Endothelial cell of umbilical vein (primary cell): Measurements from ENCODE around the gene C16orf95. TPM values are rescaled to one million over a fixed set of nuclear protein-coding genes. Genes with fewer than 3 reads are reported as not detected.

Experiments
- BruUV-seq: library from RNA; stranded (reverse); fragments of 400-500 nt; replicated peaks from 2 replicates; lab custom pipeline; 2021; lab: Mats Ljungman, UMichigan
- CTCF ChIA-PET: fragments of 300-600, 350-600 bp; sonication (Branson Sonifier 250); formaldehyde crosslinking; loops from one replicate; lab custom pipeline; 2021; ENCODE audit warnings: antibody characterized with exemption, inconsistent platforms; lab: Charles Lee
- POLR2A ChIA-PET: fragments of 300-600, 350-600 bp; sonication (Branson Sonifier 250); formaldehyde crosslinking; loops from one replicate; lab custom pipeline; 2021; ENCODE audit warnings: antibody characterized with exemption, inconsistent platforms; lab: Charles Lee
- DNase-seq: peaks from one replicate; pipeline ENCODE4 v3.0.0-alpha.2; 2011; ENCODE audit warnings: low read depth, low spot score
- FAIRE-seq: peaks from 2 replicates; lab custom pipeline; 2011; peaks lifted over from hg19 to GRCh38; lab: Jason Lieb, UNC
- H2AFZ ChIP-seq: 2 replicates; pipeline ENCODE4 v1.6.0; 2012; ENCODE audit warnings: low read depth, low read length, control low read depth, inconsistent platforms
- H3K27ac ChIP-seq: 2 replicates; pipeline ENCODE4 v1.5.1; 2011; ENCODE audit warnings: low read depth, mild to moderate bottlenecking, control low read depth, low read length, moderate library complexity; ENCODE audit not compliant: insufficient read depth
- H3K27me3 ChIP-seq, 2 experiments: 2 replicates each; pipeline versions ENCODE4 v1.6.0 to v1.6.1; 2011; ENCODE audit warnings: low read length in 2 of 2, mixed read lengths in 1 of 2; ENCODE audit not compliant: control insufficient read depth in 2 of 2, insufficient read depth in 2 of 2
- H3K36me3 ChIP-seq, 2 experiments: 2 replicates in 1 of 2; 3 replicates in 1 of 2; pipeline ENCODE4 v1.5.1; 2011; ENCODE audit warnings: low read length in 2 of 2, mild to moderate bottlenecking in 1 of 2, moderate library complexity in 1 of 2; ENCODE audit not compliant: control insufficient read depth in 2 of 2, insufficient read depth in 2 of 2; ENCODE audit errors: extremely low read depth in 1 of 2
- H3K4me1 ChIP-seq: 3 replicates; pipeline ENCODE4 v1.5.1; 2011; ENCODE audit warnings: mild to moderate bottlenecking, low read length; ENCODE audit not compliant: control insufficient read depth, insufficient read depth; ENCODE audit errors: extremely low read depth
- H3K4me2 ChIP-seq: 2 replicates; pipeline ENCODE4 v1.6.1; 2011; ENCODE audit warnings: low read length, control low read depth, mixed read lengths; ENCODE audit not compliant: insufficient read depth
- H3K4me3 ChIP-seq, 3 experiments: fragments of 200-600 bp in 1 of 3; sonication (generic), shearing (Covaris generic) in 1 of 3; replicated peaks in 1 of 3; 2 replicates each; pipeline ENCODE4 v1.5.1; 2011 to 2016; ENCODE audit warnings: control low read depth in 3 of 3, low read length in 3 of 3, mild to moderate bottlenecking in 2 of 3, inconsistent platforms in 1 of 3, low read depth in 1 of 3, moderate library complexity in 1 of 3; ENCODE audit not compliant: insufficient read depth in 1 of 3
- H3K79me2 ChIP-seq: 2 replicates; pipeline ENCODE4 v1.6.0; 2012; ENCODE audit warnings: low read length, inconsistent platforms; ENCODE audit not compliant: control insufficient read depth, insufficient read depth
- H3K9ac ChIP-seq: replicated peaks from 2 replicates; pipeline ENCODE3; 2011; ENCODE audit warnings: low read length, control low read depth; ENCODE audit not compliant: insufficient read depth; ENCODE audit errors: extremely low read depth
- H3K9me1 ChIP-seq: replicated peaks from 3 replicates; pipeline ENCODE4 v1.6.0; 2011; ENCODE audit warnings: mild to moderate bottlenecking, low read length; ENCODE audit not compliant: control insufficient read depth, insufficient read depth; ENCODE audit errors: extremely low read depth
- H3K9me3 ChIP-seq: replicated peaks from 2 replicates; pipeline ENCODE4 v1.5.1; 2012; ENCODE audit warnings: low read length, inconsistent platforms; ENCODE audit not compliant: control insufficient read depth, insufficient read depth
- H4K20me1 ChIP-seq: replicated peaks from 2 replicates; pipeline ENCODE3; 2011; ENCODE audit warnings: mild to moderate bottlenecking, low read length; ENCODE audit not compliant: control insufficient read depth, insufficient read depth; ENCODE audit errors: extremely low read depth
- CTCF ChIP-seq, 2 donors: IDR thresholded peaks; 1 replicate in 1 of 2; 2 replicates in 1 of 2; pipeline ENCODE4 v1.5.1; 2011; ENCODE audit warnings: low read length in 2 of 2, mild to moderate bottlenecking in 2 of 2, moderate library complexity in 2 of 2, control low read depth in 1 of 2, inconsistent platforms in 1 of 2, low read depth in 1 of 2; ENCODE audit not compliant: insufficient read depth in 1 of 2; ENCODE audit errors: extremely low read depth in 1 of 2
- EZH2 ChIP-seq: IDR thresholded peaks from 2 replicates; pipeline ENCODE4 v1.6.1; 2012; ENCODE audit warnings: borderline replicate concordance, low read depth, mild to moderate bottlenecking, moderate library complexity, low read length, inconsistent platforms; ENCODE audit not compliant: severe bottlenecking
- FOS ChIP-seq: IDR thresholded peaks from 2 replicates; pipeline ENCODE4 v1.6.1; 2011; ENCODE audit warnings: mild to moderate bottlenecking, low read length, moderate library complexity, borderline replicate concordance; ENCODE audit not compliant: insufficient read depth
- GATA2 ChIP-seq: IDR thresholded peaks from 2 replicates; pipeline ENCODE4 v1.7.0; 2011; ENCODE audit warnings: low read depth, mild to moderate bottlenecking, moderate library complexity, mixed read lengths, low read length; ENCODE audit not compliant: insufficient read length, insufficient read depth
- JUN ChIP-seq: IDR thresholded peaks from 2 replicates; pipeline ENCODE4 v1.6.1; 2011; ENCODE audit warnings: borderline replicate concordance, low read depth; ENCODE audit not compliant: insufficient read length, insufficient read depth
- MAX ChIP-seq: IDR thresholded peaks from 2 replicates; pipeline ENCODE4 v1.6.1; 2011; ENCODE audit not compliant: insufficient read depth, insufficient read length
- MYC ChIP-seq: IDR thresholded peaks from one replicate; pipeline ENCODE4 v1.6.1; 2011; ENCODE audit warnings: mild to moderate bottlenecking, low read depth, low read length
- POLR2A ChIP-seq: IDR thresholded peaks from 2 replicates; pipeline ENCODE4 v1.6.1; 2012; ENCODE audit warnings: low read depth, mild to moderate bottlenecking, control low read depth, low read length
- POLR2AphosphoS5 ChIP-seq: IDR thresholded peaks from 2 replicates; pipeline ENCODE4 v1.6.1; 2012; ENCODE audit warnings: low read depth, mild to moderate bottlenecking, control low read depth, low read length, moderate library complexity; ENCODE audit not compliant: insufficient read depth
- dilution Hi-C: fragments of 300-500 bp; cut with MboI; formaldehyde crosslinking; loops from one replicate; pipeline ENCODE4 v1.15.0; 2019; ENCODE audit warnings: low sequenced_read_pairs; ENCODE audit not compliant: extremely low pct_ligation_motif_present
- intact Hi-C: fragments of 100-400 bp; cut with micrococcal nuclease; formaldehyde crosslinking; loops from one replicate; pipeline ENCODE4 v1.10.0; 2022
- polyA plus RNA-seq, 4 experiments: library from polyadenylated mRNA; depleted of rRNA in 3 of 4; stranded (reverse) in 3 of 4; unstranded in 1 of 4; fragments of >200 nt; gene quantifications; 2 replicates each; pipeline versions ENCODE4 v1.2.1 to v1.2.3, GENCODE V29; 2011 to 2012; ENCODE audit warnings: missing spikeins in 1 of 4
- total RNA-seq: library from RNA; stranded (reverse); gene quantifications from 2 replicates; pipeline ENCODE4 v1.2.3, GENCODE V29; 2021

The C16orf95 gene
- total and polyA plus RNA-seq, 2 donors (not counting 3 experiments of a cell fraction or from before 2014, with no cell fraction given): 4.0 to 6.6 TPM

- no peaks in the 10 kb centered on the region for H3K9me1 ChIP-seq
- H3K4me3 ChIP-seq: no peak overlapping the region
- dilution Hi-C loops (no loop called here), intact Hi-C loops (loop anchor here (5.0 kb wide), 1 partner anchor 37 kb away; no protein-coding TSS in a partner anchor)
- no peak overlapping the region for H3K27ac ChIP-seq
- no peaks in the 10 kb centered on the region for H3K27me3 ChIP-seq
- no TSS peak for BruUV-seq
- DNase-seq (no peak), FAIRE-seq (no peak)
- no peaks in the 10 kb centered on the region for H3K9me3 ChIP-seq
- TF ChIP-seq MYC (no peak), MAX (no peak), GATA2 (no peak), JUN (no peak), EZH2 (no peak), FOS (no peak), POLR2A (no peak), POLR2AphosphoS5 (no peak), CTCF (IDR thresholded peaks at IDR 0.05; ENCODE audit: extremely low read depth in 1 of 2, insufficient read depth in 1 of 2, low read depth in 1 of 2, low read length in 2 of 2) (no peak)
- POLR2A ChIA-PET: no interaction called here
- CTCF ChIA-PET: no interaction called here
- H3K4me2 ChIP-seq: no peak overlapping the region
- no peaks in the 10 kb centered on the region for H4K20me1 ChIP-seq
- H3K9ac ChIP-seq: no peak overlapping the region
- H3K79me2 ChIP-seq: no peaks in the 10 kb centered on the region
- no peak overlapping the region for H2AFZ ChIP-seq
- H3K4me1 ChIP-seq: no peaks in the 10 kb centered on the region
- peaks cover 4 to 15% of the 10 kb centered on the region in 2 experiments for H3K36me3 ChIP-seq
These were observed 13.5 kb upstream of the C16orf95 start for GRCh38 chr16:87330646-87331045.
